HG03064 (cell line): ENCODE data around the gene BBX.
"Not testable (repeated sequence)": the region's sequence is repeated elsewhere in the genome, so short reads cannot be mapped to it uniquely, and the experiment has no call there.

Source experiments
- ATAC-seq: cut with Tn5 transposase; IDR thresholded peaks from one replicate; pipeline ENCODE4 v1.9.1; 2021; ENCODE audit warnings: low read depth; ENCODE audit not compliant: unreplicated experiment

The BBX gene

DNA sequence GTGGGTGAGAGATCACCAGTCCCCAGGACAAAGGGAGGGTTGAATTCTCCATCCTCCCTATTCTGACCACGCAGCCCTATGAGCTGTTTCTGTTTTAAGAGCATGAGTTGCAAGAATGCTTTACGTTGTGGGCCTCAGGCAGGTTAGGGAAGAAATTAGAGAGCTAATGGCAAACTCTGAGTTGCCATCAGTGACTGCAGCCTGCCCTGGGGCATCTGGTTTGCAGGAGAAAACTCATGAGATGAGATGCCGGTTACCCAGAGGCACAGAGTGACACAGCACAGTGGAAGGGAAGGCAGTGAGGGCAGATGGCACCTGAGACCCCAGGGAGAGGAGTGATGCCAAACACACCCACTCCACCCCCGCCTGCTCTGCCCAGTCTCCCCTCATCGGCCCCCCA lies 302.8 kb downstream of the BBX start:
- ATAC-seq, result no peak

DNA sequence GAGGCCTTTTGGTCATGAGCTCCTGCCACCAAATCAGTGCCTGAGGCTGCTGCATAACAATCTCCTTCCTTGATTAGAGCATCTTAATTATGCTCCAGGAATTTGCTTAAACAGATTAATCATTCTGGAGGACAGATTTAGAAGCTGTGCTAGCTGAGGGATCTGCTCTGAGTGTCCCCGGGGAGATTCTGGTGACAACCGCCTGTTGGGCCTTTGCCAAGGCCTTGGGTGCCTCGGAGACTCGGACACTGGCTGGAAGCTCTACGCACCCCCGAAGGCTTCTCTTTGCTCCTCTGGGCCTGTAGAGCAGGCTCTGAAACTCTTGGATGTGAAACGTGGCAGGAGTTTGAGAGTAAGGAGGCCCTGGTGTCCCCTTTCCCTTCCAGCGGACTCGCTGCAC lies 304.0 kb downstream of the BBX start:
- no peak for ATAC-seq

DNA sequence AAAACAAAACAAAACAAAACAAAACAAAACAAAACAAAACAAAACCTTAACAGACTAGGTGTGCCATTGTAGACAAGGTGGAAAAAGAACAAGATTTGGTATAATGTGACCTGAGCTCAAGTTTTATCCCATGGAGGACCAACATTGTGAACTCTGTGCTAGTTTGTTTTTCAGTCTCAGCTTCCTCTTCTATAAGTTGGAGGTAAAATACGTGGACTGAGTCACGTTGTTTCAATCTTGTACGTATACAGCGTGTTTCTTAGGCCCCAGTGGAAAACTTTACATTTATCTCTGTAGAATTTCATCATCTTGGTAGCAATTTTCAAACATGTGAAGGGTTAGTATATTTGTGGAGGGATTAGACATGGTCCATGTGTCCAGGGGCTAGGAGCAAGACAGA lies 306.4 kb downstream of the BBX start:
- no peak for ATAC-seq

DNA sequence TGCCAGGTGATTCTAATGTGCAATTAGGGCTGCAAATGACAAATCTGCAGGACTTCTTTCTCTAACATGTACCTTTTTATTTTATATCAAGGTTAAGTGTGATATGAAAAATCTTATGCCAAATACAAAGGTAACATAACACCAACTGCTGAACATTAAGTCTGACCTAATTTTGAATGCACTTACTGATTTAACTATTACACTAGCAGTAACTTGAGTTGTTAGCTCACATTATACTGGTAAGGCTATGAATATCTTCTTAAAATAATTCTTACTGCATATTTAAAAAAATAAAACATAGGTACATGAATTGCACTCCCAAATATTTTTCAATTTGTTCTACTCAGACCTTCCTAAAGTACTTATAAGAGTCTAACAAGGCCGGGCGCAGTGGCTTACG lies 308.8 kb downstream of the BBX start:
- ATAC-seq, result no peak

DNA sequence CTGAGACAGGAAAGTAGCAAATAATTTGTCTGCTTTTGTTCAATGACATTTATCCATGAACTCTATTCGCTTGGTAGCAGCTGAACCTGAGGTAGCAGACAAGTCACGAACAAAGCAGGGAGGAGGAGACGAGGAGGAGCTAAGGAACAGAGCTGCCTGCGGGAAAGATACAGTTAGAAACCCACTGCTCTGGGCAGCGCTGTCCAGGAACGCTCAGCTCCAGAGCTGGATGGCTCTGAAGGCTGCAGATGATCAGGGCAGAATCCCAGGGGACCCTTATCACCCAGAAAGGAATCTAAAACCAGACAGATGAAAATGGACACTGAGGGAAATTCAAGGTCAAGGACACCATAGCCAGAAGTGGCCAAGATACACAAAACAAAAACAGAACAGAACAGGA lies 310.3 kb downstream of the BBX start:
- ATAC-seq, result no peak

DNA sequence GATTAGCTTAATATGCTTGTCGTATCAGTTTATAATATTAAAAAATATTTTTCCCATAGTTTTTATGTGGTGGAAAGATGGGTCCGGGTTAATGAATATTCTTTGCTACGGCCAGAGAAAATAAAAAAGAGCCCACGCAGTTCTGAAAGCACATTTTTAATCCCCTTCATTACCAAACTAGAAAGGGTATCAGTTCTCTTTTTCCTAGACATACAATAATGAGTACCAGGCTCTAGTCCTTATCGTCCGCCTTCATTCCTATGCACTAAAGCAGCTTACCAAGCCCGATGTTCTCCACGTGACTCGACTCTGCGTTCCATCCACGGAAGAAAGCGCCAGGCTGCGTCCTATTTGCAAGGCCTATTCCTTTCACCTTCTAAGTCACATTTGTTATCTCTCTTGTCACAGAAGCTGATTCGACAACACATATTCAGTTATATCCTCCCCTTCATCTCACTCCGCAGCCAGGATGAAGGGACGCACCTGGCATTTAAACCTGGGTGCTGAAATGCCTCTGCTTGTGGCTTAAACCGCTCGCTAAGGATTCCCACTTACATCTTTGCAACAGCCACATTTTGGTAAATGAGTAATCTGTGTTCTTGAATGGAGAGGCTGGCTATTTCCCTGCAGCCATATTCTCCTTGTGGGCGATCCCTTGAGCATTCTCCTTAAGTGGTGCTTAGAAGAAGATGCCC lies 311.1 kb downstream of the BBX start:
- ATAC-seq, result no peak

DNA sequence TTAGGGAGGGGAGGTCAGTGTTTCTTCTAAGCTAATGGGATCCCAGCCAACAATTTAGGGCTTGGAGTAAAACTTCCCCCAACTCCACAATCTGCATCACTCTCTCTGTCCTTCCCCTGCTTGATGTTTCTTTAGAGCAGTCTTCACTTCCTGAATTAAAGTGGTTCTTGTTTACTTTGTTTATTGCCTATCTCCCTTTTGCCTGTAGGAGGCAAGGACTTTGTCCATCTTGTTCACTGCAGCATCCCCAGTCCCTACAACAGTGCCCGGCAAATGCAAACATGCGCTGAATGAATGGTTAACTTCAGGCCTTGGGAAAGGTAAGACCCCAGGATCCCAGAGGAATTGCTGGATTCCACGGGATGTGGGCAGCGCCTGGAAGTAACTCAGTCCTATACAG lies 312.2 kb downstream of the BBX start:
- not testable (repeated sequence) for ATAC-seq

DNA sequence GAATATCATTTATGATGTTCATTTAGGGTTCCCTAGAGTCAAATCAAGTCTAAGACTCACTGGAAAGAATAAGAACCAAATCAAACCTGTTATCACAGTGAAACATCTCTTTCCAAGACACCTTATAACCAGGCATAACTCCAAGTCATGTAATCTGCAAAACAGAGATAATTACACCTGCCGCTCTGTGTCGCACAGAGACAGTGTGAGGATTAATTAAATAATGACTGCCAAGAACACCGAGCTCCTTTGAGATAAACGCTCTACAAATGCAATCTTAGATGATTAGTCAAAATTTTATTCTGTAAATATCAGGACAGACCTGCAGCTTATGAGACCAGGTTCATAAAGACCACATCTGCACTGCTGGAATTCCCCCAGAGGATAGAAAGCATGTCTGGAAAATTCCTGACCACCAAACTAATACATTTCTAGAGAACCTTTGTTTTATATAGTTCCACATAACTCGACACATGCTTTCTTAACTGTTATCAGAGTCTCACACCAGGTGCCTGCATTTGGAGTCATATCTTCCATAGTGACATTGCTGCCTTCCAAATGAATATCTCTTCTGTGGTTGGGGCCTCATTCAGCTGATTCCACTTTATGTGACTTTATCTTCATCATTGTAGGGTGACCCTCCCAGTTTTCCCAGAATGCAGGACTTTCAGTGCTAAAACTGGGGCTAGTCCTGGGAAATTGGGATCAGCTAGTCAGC lies 315.3 kb downstream of the BBX start:
- no peak for ATAC-seq

DNA sequence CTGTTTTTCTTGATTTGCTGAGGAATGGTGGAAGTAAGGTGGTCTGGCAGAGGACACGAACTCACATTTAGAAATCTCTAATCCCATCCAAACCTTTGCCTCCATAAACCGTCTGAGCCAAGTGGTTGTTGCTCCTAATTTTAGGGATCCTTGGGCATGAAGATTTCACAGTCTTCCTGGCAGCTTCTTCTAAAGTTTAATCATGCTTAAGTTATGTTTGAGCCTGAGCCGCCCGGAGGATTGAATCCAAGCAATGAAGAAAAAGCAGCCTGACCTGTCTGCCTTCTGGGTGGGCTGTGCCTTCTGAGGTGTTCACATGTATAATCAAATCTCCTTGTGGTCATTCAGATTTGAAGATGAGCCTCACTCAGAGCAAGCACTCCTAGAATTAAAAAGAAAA lies 319.1 kb downstream of the BBX start:
- ATAC-seq, result no peak

DNA sequence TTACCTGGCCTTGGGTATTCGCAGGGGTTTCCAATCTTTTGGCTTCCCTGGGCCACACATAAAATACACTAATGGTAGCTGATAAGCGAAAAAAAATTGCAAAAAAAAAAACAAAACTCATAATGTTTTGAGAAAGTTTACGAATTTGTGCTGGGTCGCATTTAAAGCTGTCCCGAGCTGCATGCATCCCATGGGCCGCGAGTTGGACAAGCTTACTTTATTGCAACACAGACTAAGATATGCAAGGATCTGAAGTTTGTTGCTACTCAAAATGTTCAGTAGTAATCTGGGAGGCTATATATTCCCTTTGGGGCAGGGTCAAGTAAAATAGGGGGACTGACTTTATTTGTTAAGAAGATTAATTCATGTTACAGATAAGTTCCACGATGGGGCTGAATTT lies 320.2 kb downstream of the BBX start:
- ATAC-seq, result no peak

DNA sequence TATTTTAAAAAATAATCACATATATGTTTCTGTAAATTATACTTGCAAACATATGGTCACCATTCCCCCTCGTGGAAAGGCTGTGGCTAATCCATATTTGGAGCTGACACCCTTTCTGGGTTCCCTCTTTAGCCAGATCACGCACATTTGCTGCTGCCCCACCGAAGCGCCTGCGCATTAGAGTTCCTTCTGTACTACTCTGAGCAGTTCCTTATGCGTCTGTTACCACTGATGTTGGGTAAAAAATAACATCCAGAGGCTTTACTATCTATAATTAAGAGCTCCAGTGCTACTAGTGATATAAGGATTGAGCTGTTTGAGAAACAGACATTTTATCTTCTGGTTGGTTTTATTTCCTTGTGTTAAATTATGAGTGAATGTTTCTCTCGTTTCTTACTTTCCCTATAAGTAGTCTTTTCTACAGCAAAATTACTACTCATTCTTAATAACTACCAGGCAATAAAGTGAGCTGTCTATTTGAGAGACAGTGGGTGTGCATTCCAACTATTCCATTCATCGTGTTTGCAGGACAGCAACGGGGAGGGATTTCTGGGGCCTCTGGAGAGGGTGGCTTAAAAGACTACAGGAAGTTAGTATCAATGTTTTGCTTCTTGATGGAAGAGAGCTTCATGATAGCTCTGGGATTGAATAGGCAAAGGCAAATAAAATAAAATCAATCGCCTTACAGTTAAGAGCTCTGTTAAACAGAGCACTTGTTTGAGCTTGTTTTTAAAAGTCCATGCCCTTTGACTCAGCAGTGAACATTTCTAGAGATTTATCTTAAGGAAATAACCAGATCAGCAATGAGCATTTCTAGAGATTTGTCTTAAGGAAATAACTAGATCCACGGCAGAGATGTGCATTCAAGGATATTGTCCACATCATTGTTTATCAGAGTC lies 322.9 kb downstream of the BBX start:
- ATAC-seq, result no peak

DNA sequence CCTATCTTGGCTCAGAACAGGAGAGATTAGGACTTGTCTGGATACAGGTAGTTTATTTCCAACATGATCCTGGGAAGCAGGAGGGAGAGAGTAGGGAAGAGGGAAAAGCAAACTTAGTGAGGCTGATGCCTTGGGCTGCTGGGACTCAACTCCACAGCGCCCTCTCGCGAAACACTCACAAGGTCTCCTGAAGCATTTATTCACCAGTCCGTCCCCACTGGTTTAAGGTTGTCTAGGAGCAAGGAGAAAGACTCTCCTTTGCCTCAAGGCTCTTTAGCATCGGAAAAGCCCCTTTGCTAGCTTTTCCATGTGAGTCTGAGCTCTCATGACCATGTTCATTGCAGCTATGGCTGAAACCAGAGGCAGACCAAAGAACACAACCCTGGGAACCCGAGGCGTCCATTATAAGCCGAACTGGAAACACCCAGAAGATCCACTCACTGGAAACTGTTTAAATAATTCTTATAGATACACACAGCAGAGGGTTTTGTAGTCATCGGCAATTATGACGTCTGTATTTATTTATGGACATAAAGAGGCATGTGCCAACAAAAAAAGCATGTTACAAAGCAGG lies 323.6 kb downstream of the BBX start:
- no peak for ATAC-seq

DNA sequence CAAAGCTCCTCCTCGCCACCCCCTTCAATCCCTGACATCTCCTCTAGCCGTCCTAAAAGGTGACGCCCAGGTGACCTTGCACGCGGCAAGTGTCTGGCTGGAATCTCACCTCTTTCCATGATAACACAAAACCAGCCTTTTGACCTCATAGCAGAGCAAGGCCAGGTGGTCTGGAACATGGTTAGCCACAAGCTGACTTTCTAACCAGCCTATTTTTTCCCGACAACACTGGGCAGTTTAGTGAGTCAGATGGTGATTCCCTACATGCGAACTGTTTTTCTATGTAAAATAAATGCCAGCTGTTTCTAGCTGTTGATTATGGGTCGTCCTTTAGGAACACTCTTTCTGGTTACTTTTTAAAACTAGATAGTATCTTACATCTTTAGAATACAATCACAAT lies 325.0 kb downstream of the BBX start:
- ATAC-seq, result no peak

DNA sequence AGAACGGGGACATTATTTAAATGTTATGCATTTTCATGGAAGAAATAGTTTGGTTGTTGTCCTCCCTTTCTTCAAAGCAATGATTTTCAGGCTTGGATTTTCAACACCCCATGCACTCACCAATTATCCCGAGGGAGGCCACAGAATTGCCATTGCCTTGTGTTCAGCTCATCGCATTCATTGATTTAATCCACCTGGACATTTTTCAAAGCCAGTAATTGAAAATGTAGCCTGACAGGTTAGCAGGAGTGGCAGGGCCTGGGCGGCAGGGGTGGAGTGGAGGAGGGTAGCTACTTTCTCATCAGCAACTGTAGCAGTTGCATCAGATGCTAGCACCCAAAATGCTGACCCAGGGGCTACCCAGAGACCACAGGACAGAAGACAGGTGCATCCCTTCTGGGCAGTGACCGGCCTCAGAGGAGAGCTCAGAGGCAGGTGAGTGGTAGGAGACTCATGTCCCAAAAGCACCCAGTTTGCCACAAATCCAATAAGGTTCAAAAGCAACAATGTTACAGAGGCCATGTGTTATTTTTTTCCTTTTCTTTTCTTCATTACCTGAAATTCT lies 325.7 kb downstream of the BBX start:
- ATAC-seq, result no peak

DNA sequence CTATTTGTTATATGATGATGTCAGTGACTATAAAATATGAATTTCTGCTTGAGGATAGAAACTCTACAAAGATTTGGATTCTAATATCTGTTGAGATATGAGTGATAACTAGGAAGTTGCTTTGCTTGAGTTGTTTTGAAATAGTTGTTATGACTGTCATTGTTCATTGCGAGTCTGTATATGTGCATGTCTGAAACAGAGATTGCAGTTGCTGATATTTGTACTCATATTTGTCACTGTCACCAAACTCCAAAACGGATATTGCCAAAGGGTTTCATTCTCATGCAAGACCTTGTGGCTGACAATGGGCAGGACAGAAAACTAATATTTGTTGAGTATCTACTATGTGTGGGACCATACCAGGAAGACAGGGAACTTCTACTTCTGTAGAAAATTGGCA lies 327.9 kb downstream of the BBX start:
- ATAC-seq, result no peak

DNA sequence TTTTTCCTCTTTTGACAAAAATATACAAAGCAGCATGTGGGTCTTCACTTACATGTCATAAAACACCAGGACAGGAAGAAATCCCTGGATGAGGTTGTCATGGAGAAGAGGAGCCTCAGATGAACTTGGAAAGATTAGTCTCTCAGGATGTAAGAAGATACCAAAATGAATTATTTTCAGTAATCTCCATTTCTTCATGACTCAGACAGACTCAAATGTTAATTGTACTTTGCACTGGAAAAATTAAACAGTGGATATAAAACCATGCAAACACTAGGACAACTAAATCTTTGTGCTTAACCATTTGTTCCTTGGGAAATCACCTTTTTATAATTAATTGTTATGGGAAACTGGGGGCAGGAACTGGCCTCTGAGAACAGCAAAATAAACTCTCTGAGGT lies 331.1 kb downstream of the BBX start:
- no peak for ATAC-seq

DNA sequence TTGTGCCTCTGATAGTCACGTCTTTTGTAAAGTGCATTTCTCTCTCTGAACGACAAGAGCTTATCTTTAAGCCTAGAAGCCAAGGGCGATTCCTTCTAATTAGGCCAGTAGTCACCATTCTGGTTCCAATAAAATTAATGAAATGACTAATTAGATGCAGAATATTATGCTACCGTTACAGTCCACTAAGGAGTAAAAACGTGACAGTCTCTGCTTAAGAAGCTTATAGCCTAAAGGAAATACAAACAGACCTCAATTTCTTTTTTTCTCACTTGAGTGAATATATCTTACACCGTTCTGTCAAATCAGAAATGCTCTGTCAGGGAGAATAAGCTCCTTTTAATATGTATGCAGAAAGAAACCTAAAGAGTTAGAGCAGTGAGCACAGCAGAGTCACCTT lies 332.0 kb downstream of the BBX start:
- ATAC-seq, result no peak

DNA sequence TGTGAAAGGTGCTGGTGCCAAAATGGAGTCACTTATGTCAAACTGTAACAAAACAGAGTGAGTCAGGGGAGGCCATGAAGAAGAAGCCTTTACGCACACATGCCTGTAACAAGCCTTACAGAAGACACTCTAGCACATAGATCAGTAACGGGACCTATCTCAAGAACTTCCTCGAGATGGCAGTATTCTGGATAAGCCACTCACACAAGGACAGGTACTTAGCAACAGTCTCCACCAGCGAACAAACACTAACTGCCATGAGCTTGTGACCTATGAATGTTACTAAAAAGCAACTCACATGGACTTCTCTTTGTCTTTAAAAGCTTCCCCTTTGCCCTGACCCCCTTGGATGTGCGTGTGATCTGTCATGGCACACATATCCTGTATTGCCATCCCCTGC lies 332.9 kb downstream of the BBX start:
- no peak for ATAC-seq

DNA sequence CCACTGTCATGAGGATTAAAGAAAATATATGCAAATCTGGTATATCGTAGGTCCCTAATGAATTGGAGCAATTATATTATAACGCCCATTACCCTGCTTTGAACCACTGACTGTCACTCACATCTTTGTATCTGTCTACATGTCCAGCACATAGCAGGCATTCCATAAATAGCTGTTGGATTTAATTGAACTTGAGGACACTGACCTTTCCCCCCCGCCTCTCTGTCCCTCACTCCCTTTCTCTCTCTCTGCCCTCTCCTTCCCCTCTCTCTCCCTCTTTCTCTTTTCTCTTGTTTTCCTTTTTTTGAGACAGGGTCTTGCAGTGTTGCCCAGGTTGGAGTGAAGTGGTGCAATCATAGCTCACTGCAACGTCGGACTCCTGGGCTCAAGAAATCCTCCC lies 335.1 kb downstream of the BBX start:
- no peak for ATAC-seq

DNA sequence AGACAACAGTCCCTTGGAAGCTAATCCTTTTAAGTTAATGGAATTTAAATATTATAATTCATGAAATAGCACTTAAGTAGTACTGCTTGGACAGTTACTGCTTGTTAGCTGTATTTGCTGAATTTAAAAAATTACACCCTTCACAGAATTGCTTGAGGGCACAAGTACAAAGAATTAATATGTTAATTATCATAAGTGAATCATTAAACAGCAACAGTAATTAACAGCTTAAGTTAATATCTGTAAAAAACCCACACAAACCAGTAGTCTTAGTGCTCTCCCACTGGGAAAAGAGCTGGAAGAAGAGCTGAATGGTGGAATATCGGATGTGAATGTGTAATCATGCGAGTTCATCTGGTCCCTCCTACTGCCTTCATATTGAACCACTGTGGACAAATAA lies 336.1 kb downstream of the BBX start:
- ATAC-seq, result no peak
